H1 (cell line): Measurements from ENCODE around the gene ILKAP. TPM values are rescaled to one million over a fixed set of nuclear protein-coding genes. Genes with fewer than 3 reads are reported as not detected.

Source experiments
- CTCF ChIA-PET: fragments of 300-600 bp; sonication (Branson Sonifier 250); formaldehyde crosslinking; loops from one replicate; lab custom pipeline; 2021; ENCODE audit not compliant: partially characterized antibody; lab: Charles Lee
- POLR2A ChIA-PET: fragments of 300-600 bp; sonication (Branson Sonifier 250); formaldehyde crosslinking; loops from one replicate; lab custom pipeline; 2021; ENCODE audit warnings: inconsistent platforms; ENCODE audit not compliant: partially characterized antibody; lab: Charles Lee
- DNase-seq, 2 experiments: peaks; one replicate each; pipeline versions ENCODE4 v3.0.0 to v3.0.0-alpha.2; 2010 to 2022; ENCODE audit warnings: low spot score in 2 of 2, low read depth in 1 of 2, mixed read lengths in 1 of 2
- FAIRE-seq: peaks from 2 replicates; lab custom pipeline; 2011; peaks lifted over from hg19 to GRCh38; lab: Jason Lieb, UNC
- H2AFZ ChIP-seq: 2 replicates; pipeline ENCODE4 v1.8.1; 2012; ENCODE audit warnings: low read length, inconsistent platforms
- H2AK5ac ChIP-seq: 2 replicates; pipeline ENCODE4 v1.6.1; 2013; ENCODE audit warnings: low read depth, low read length
- H2BK120ac ChIP-seq: replicated peaks from 2 replicates; pipeline ENCODE3; 2013; ENCODE audit warnings: low read depth, low read length, inconsistent platforms
- H2BK12ac ChIP-seq: 2 replicates; pipeline ENCODE4 v1.6.1; 2013; ENCODE audit warnings: low read depth, low read length
- H2BK15ac ChIP-seq: 2 replicates; pipeline ENCODE4 v1.6.1; 2013; ENCODE audit warnings: low read length
- H2BK20ac ChIP-seq: 2 replicates; pipeline ENCODE4 v1.6.1; 2013; ENCODE audit warnings: low read length
- H2BK5ac ChIP-seq: 2 replicates; pipeline ENCODE4 v1.6.1; 2013; ENCODE audit warnings: low read depth, low read length
- H3K14ac ChIP-seq: 2 replicates; pipeline ENCODE4 v1.6.1; 2013; ENCODE audit warnings: inconsistent platforms; ENCODE audit not compliant: insufficient read length
- H3K18ac ChIP-seq: 2 replicates; pipeline ENCODE4 v1.6.1; 2013; ENCODE audit warnings: low read length; ENCODE audit errors: extremely low read depth
- H3K23ac ChIP-seq: 2 replicates; pipeline ENCODE4 v1.6.1; 2013; ENCODE audit warnings: inconsistent platforms; ENCODE audit not compliant: insufficient read length
- H3K23me2 ChIP-seq: 2 replicates; pipeline ENCODE4 v1.6.1; 2013; ENCODE audit warnings: low read depth, low read length
- H3K27ac ChIP-seq: 2 replicates; pipeline ENCODE4 v1.6.1; 2011; ENCODE audit warnings: low read depth, low read length, inconsistent platforms
- H3K27me3 ChIP-seq, 4 experiments: replicated peaks in 1 of 4; 1 replicate in 1 of 4; 2 replicates in 3 of 4; pipeline versions ENCODE4 v1.6.1 to v1.8.1; 2011 to 2013; ENCODE audit warnings: low read length in 3 of 4, mild to moderate bottlenecking in 3 of 4, inconsistent platforms in 2 of 4, mixed read lengths in 2 of 4, moderate library complexity in 1 of 4; ENCODE audit not compliant: control insufficient read depth in 3 of 4, insufficient read depth in 3 of 4; ENCODE audit errors: extremely low read depth in 1 of 4
- H3K36me3 ChIP-seq, 4 experiments: 2 replicates each; pipeline versions ENCODE4 v1.6.1 to v1.8.1; 2011 to 2013; ENCODE audit warnings: mild to moderate bottlenecking in 4 of 4, low read length in 3 of 4, moderate library complexity in 2 of 4, control low read depth in 1 of 4, inconsistent platforms in 1 of 4; ENCODE audit not compliant: insufficient read depth in 4 of 4, control insufficient read depth in 2 of 4
- H3K4ac ChIP-seq: replicated peaks from 2 replicates; pipeline ENCODE3; 2013; ENCODE audit warnings: low read length, low read depth, mixed read lengths, inconsistent platforms; ENCODE audit not compliant: insufficient read length
- H3K4me1 ChIP-seq, 4 experiments: replicated peaks in 1 of 4; 1 replicate in 1 of 4; 2 replicates in 3 of 4; pipeline versions ENCODE4 v1.6.1 to v1.8.1; 2011 to 2013; ENCODE audit warnings: low read length in 3 of 4, inconsistent platforms in 2 of 4, mixed read lengths in 1 of 4; ENCODE audit not compliant: insufficient read depth in 4 of 4, control insufficient read depth in 3 of 4
- H3K4me2 ChIP-seq, 2 experiments: 2 replicates each; pipeline versions ENCODE4 v1.6.1 to v1.8.1; 2011 to 2013; ENCODE audit warnings: low read depth in 2 of 2, low read length in 2 of 2, control low read depth in 1 of 2, inconsistent platforms in 1 of 2, mild to moderate bottlenecking in 1 of 2; ENCODE audit not compliant: insufficient read depth in 1 of 2
- H3K4me3 ChIP-seq, 4 experiments: fragments of 200-600, 300-600 bp in 1 of 4; sonication (generic), shearing (Covaris generic), sonication (Bioruptor Twin) in 1 of 4; 2 replicates each; pipeline versions ENCODE4 v1.5.1 to v1.8.1; 2011 to 2016; ENCODE audit warnings: low read length in 4 of 4, low read depth in 3 of 4, control low read depth in 2 of 4, inconsistent platforms in 2 of 4, mild to moderate bottlenecking in 2 of 4, mixed read lengths in 1 of 4, moderate library complexity in 1 of 4; ENCODE audit not compliant: insufficient read depth in 2 of 4; ENCODE audit errors: extremely low read depth in 1 of 4
- H3K56ac ChIP-seq: replicated peaks from 2 replicates; pipeline ENCODE3; 2013; ENCODE audit warnings: low read depth, mild to moderate bottlenecking, mixed read lengths, low read length, inconsistent platforms; ENCODE audit not compliant: insufficient read length
- H3K79me1 ChIP-seq: 2 replicates; pipeline ENCODE4 v1.6.1; 2013; ENCODE audit warnings: low read depth, low read length, control low read depth
- H3K79me2 ChIP-seq, 2 experiments: 2 replicates each; pipeline versions ENCODE4 v1.6.1 to v1.8.1; 2012 to 2013; ENCODE audit warnings: low read length in 2 of 2, mild to moderate bottlenecking in 2 of 2, inconsistent platforms in 1 of 2; ENCODE audit not compliant: insufficient read depth in 2 of 2, control insufficient read depth in 1 of 2
- H3K9ac ChIP-seq, 4 experiments: replicated peaks in 1 of 4; 1 replicate in 1 of 4; 2 replicates in 3 of 4; pipeline versions ENCODE4 v1.6.1 to v1.8.1; 2011 to 2013; ENCODE audit warnings: low read depth in 3 of 4, low read length in 3 of 4, control low read depth in 2 of 4, mild to moderate bottlenecking in 2 of 4, moderate library complexity in 2 of 4, inconsistent platforms in 1 of 4; ENCODE audit errors: extremely low read depth in 1 of 4
- H3K9me3 ChIP-seq, 2 experiments: 2 replicates each; pipeline versions ENCODE4 v1.6.1 to v1.8.1; 2012 to 2013; ENCODE audit warnings: mild to moderate bottlenecking in 2 of 2, moderate library complexity in 2 of 2, control low read depth in 1 of 2, inconsistent platforms in 1 of 2, low read depth in 1 of 2, low read length in 1 of 2, mixed read lengths in 1 of 2; ENCODE audit not compliant: insufficient read depth in 2 of 2
- H4K20me1 ChIP-seq, 2 experiments: replicated peaks in 1 of 2; 2 replicates each; pipeline versions ENCODE3 to v1.8.1; 2011 to 2013; ENCODE audit warnings: inconsistent platforms in 2 of 2, low read length in 2 of 2, mild to moderate bottlenecking in 1 of 2; ENCODE audit not compliant: insufficient read depth in 2 of 2, control insufficient read depth in 1 of 2
- H4K5ac ChIP-seq: 2 replicates; pipeline ENCODE4 v1.6.1; 2013; ENCODE audit warnings: low read length, low read depth, mixed read lengths, inconsistent platforms; ENCODE audit not compliant: insufficient read length
- H4K8ac ChIP-seq: 2 replicates; pipeline ENCODE4 v1.8.0; 2013; ENCODE audit warnings: mild to moderate bottlenecking, moderate library complexity, low read length, inconsistent platforms; ENCODE audit not compliant: insufficient read depth; ENCODE audit errors: extremely low read depth
- H4K91ac ChIP-seq: replicated peaks from 2 replicates; pipeline ENCODE3; 2013; ENCODE audit warnings: low read length, mixed read lengths, inconsistent platforms; ENCODE audit not compliant: insufficient read length
- KDM1A ChIP-seq: fragments of 200-600, 300-600 bp; sonication (generic); IDR thresholded peaks from 2 replicates; pipeline ENCODE4 v1.7.1; 2016; ENCODE audit warnings: mild to moderate bottlenecking, low read length, borderline replicate concordance
- NRF1 ChIP-seq: IDR thresholded peaks from 2 replicates; pipeline ENCODE4 v1.6.1; 2011; ENCODE audit warnings: mild to moderate bottlenecking, low read depth, low read length, improper control_type of control experiment
- WGBS, 2 experiments: shearing (Covaris generic) in 1 of 2; methylation state at CpG; one replicate each; pipeline versions ENCODE4 v1.1.6 to v1.1.7; 2013 to 2015; ENCODE audit warnings: low lambda C conversion rate in 2 of 2, mixed read lengths in 2 of 2, inconsistent platforms in 1 of 2, low coverage in 1 of 2, missing lambda C conversion rate in 1 of 2; ENCODE audit not compliant: insufficient replicate concordance in 2 of 2, insufficient coverage in 1 of 2, insufficient read length in 1 of 2; ENCODE audit errors: extremely low coverage in 1 of 2, missing lambda C conversion rate in 1 of 2; 5-methylcytosine and 5-hydroxymethylcytosine counted together
- polyA plus RNA-seq, 7 experiments: library from polyadenylated mRNA; depleted of rRNA in 3 of 7; stranded (reverse) in 5 of 7; unstranded in 2 of 7; fragments of >200 nt in 5 of 7; fragments of 200-250 nt in 2 of 7; gene quantifications; 1 replicate in 5 of 7; 2 replicates in 1 of 7; 4 replicates in 1 of 7; pipeline versions ENCODE4 v1.2.1 to v1.2.3, GENCODE V29; 2011 to 2013; ENCODE audit warnings: missing spikeins in 2 of 7, mixed read lengths in 2 of 7
- total RNA-seq: library from RNA; stranded (reverse); fragmentation: NEBNext Ultra II Directional; extraction: Animal tissue kit (Norgen Biotek cat#: 25700); gene quantifications from 2 replicates; pipeline ENCODE4 v1.2.1, GENCODE V29; 2021

Gene ILKAP
- total and polyA plus RNA-seq, 2 of the 8 experiments (the other 6 are each of a cell fraction or from before 2014, with no cell fraction given), result 23.5 to 33.8 TPM

- H4K20me1 ChIP-seq, result no peaks in the 10 kb centered on the region
- no peaks in the 10 kb centered on the region for H3K23me2 ChIP-seq
- TF ChIP-seq KDM1A (peak; percentile 56; the same call in 1 of the 2 replicates), NRF1 (no peak)
- H3K4me1 ChIP-seq, result no peaks in the 10 kb centered on the region
- no peaks in the 10 kb centered on the region for H3K27me3 ChIP-seq
- H3K9me3 ChIP-seq, result no peaks in the 10 kb centered on the region
- H3K4me3 ChIP-seq, result no peak overlapping the region
- FAIRE-seq (no peak), DNase-seq (no peak)
- H3K23ac ChIP-seq, result no peak overlapping the region
- H3K18ac ChIP-seq, result no peak overlapping the region
- no peak overlapping the region for H3K14ac ChIP-seq
- WGBS, 2 experiments, result 92% methylated on average over 19 of the region's 20 CpGs; no CpG with 5 or more reads in 1 of the 2 experiments
- ChIA-PET POLR2A (no interaction called here), CTCF (interaction anchor here (0.9 to 7.1 kb wide), 5 partner anchors 9 to 120 kb away, joined by 3 to 72 read pairs (median 4); no protein-coding TSS in a partner anchor)
- no peak overlapping the region for H4K91ac ChIP-seq
- H2BK12ac ChIP-seq, result no peak overlapping the region
- no peak overlapping the region for H2BK5ac ChIP-seq
- no peak overlapping the region for H3K4me2 ChIP-seq
- no peak overlapping the region for H3K56ac ChIP-seq
- no peak overlapping the region for H3K27ac ChIP-seq
- H2BK20ac ChIP-seq, result no peak overlapping the region
- no peak overlapping the region for H4K5ac ChIP-seq
- no peak overlapping the region for H2AFZ ChIP-seq
- no peaks in the 10 kb centered on the region for H3K79me2 ChIP-seq
- H2BK120ac ChIP-seq, result no peak overlapping the region
- no peak overlapping the region for H3K4ac ChIP-seq
- H3K9ac ChIP-seq, result no peak overlapping the region
- H3K36me3 ChIP-seq, result no peaks in the 10 kb centered on the region; a peak in 1 of 8 replicates
- no peaks in the 10 kb centered on the region for H3K79me1 ChIP-seq
- H2AK5ac ChIP-seq, result no peak overlapping the region
- no peak overlapping the region for H2BK15ac ChIP-seq
- H4K8ac ChIP-seq, result no peak overlapping the region; the same call in 1 of the 2 replicates
Observed at GRCh38 chr2:238143239-238143951, 60.1 kb downstream of the ILKAP start.
